ENCODE data around the gene PDE4D. TPM values are rescaled to one million over a fixed set of nuclear protein-coding genes. Genes with fewer than 3 reads are reported as not detected.

PDE4D gene
- total and polyA plus RNA-seq, 2 experiments from 2014 or later: 4.3 to 9.7 TPM

DNA sequence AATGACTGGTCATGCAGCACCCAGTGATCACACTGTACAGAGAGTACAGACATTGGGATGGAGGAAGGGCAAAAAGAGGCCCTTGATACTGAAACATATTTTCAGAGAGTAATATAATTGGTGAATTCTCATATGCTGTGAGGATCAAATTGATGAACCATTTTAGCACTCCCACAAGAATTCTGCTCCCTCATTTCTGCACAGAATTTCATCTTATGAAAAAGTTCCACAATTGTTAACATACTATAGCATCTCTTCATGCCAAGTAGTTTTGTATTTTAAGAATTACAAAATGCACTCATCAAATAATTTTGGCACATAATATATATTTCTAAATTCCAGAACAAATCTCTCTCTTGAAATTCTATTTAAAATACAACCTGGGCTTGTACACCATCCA is 351.2 kb downstream of the PDE4D start:
- Histone ChIP-seq H3K4me3 (no peak overlapping the region), H3K36me3 (ENCODE audit: low read depth) (no peaks in the 10 kb centered on the region), H3K4me1 (ENCODE audit: insufficient read depth) (no peaks in the 10 kb centered on the region), H3K9ac (no peak overlapping the region), H3K9me2 (ENCODE audit: insufficient read depth) (no peaks in the 10 kb centered on the region), H4K20me1 (ENCODE audit: insufficient read depth) (no peaks in the 10 kb centered on the region), H3K79me2 (ENCODE audit: insufficient read depth) (no peaks in the 10 kb centered on the region), H3F3A (ENCODE audit: insufficient read depth) (no peaks in the 10 kb centered on the region), H3K9me3 (ENCODE audit: low read depth) (no peaks in the 10 kb centered on the region), H2AFZ (no peak overlapping the region), H3K27me3 (replicated peaks; ENCODE audit: insufficient read depth) (no peaks in the 10 kb centered on the region), H3K27ac (no peak overlapping the region), H3K4me2 (ENCODE audit: unreplicated experiment) (no peak overlapping the region)
- DNase-seq: no peak
- in situ Hi-C loops (cut with MboI): no loop called here
- TF ChIP-seq EZH2 (IDR thresholded peaks at IDR 0.05; ENCODE audit: insufficient read depth, poor library complexity, severe bottlenecking) (no peak), EZH2phosphoT487 (IDR thresholded peaks at IDR 0.05; ENCODE audit: insufficient read depth, low read depth) (no peak)

DNA sequence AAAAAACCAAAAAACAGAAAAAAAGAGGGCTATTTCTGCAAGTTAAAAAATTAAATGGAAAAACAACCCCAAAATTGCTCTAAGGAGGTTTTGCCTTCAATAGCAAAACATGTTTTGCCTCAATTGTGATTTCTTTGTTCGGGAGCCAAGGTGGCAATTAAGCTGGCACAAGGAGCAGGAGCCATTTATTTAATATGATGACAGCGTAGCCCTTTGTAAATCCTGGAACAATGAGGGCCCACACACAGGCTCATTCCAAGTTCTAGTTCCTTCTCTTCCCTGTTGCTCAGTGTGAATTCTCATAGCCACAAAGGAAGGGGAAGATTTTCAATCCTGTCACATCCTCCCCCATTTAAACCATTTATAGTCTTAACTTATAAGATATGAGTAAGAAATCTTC is 353.2 kb downstream of the PDE4D start:
- no peak for DNase-seq
- Histone ChIP-seq H4K20me1 (ENCODE audit: insufficient read depth) (no peaks in the 10 kb centered on the region), H3K4me1 (ENCODE audit: insufficient read depth) (no peaks in the 10 kb centered on the region), H3F3A (ENCODE audit: insufficient read depth) (no peaks in the 10 kb centered on the region), H3K4me3 (no peak overlapping the region), H3K36me3 (ENCODE audit: low read depth) (no peaks in the 10 kb centered on the region), H3K9me3 (ENCODE audit: low read depth) (no peaks in the 10 kb centered on the region), H3K27ac (no peak overlapping the region), H3K9ac (no peak overlapping the region), H3K79me2 (ENCODE audit: insufficient read depth) (no peaks in the 10 kb centered on the region), H2AFZ (no peak overlapping the region), H3K27me3 (replicated peaks; ENCODE audit: insufficient read depth) (no peaks in the 10 kb centered on the region), H3K9me2 (ENCODE audit: insufficient read depth) (no peaks in the 10 kb centered on the region), H3K4me2 (ENCODE audit: unreplicated experiment) (no peak overlapping the region)
- in situ Hi-C loops (cut with MboI): no loop called here
- WGBS, 2 experiments (ENCODE audit: low coverage in 1 of 2, low lambda C conversion rate in 2 of 2, missing lambda C conversion rate in 2 of 2): 31 to 47% methylated on average over 2 of the region's 2 CpGs
- TF ChIP-seq EZH2 (IDR thresholded peaks at IDR 0.05; ENCODE audit: insufficient read depth, poor library complexity, severe bottlenecking): no peak
- no peak for TF ChIP-seq EZH2phosphoT487 (IDR thresholded peaks at IDR 0.05; ENCODE audit: insufficient read depth, low read depth)

DNA sequence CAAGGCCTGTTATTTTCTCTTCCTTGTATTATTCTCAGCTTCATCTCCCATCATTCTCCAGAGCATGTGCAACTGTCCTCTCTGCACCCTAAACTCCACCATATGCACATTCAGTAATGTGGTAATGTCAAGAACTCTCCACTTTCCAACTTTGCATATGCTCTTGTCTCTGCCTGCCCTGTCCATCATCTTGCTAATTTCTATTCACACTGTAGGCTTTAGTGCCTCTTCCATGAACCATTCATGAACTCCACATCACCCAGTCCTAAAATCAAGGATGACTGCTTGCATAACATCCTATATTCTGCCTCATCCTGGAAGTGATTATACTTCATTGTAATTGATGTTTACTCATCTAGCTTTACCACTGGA is 354.8 kb downstream of the PDE4D start:
- no peaks in the 10 kb centered on the region for H3K9me2 ChIP-seq (ENCODE audit: insufficient read depth)
- H3K4me2 ChIP-seq (ENCODE audit: unreplicated experiment): no peak overlapping the region
- H3K79me2 ChIP-seq (ENCODE audit: insufficient read depth): no peaks in the 10 kb centered on the region
- no peaks in the 10 kb centered on the region for H4K20me1 ChIP-seq (ENCODE audit: insufficient read depth)
- DNase-seq: no peak
- H3F3A ChIP-seq (ENCODE audit: insufficient read depth): no peaks in the 10 kb centered on the region
- H3K27me3 ChIP-seq (replicated peaks; ENCODE audit: insufficient read depth): no peaks in the 10 kb centered on the region
- TF ChIP-seq EZH2phosphoT487 (IDR thresholded peaks at IDR 0.05; ENCODE audit: insufficient read depth, low read depth): no peak
- TF ChIP-seq EZH2 (IDR thresholded peaks at IDR 0.05; ENCODE audit: insufficient read depth, poor library complexity, severe bottlenecking): no peak
- H3K4me3 ChIP-seq: no peak overlapping the region
- H2AFZ ChIP-seq: no peak overlapping the region
- no peak overlapping the region for H3K27ac ChIP-seq
- no peaks in the 10 kb centered on the region for H3K9me3 ChIP-seq (ENCODE audit: low read depth)
- no peaks in the 10 kb centered on the region for H3K4me1 ChIP-seq (ENCODE audit: insufficient read depth)
- in situ Hi-C loops (cut with MboI): no loop called here
- no peak overlapping the region for H3K9ac ChIP-seq
- no peaks in the 10 kb centered on the region for H3K36me3 ChIP-seq (ENCODE audit: low read depth)

DNA sequence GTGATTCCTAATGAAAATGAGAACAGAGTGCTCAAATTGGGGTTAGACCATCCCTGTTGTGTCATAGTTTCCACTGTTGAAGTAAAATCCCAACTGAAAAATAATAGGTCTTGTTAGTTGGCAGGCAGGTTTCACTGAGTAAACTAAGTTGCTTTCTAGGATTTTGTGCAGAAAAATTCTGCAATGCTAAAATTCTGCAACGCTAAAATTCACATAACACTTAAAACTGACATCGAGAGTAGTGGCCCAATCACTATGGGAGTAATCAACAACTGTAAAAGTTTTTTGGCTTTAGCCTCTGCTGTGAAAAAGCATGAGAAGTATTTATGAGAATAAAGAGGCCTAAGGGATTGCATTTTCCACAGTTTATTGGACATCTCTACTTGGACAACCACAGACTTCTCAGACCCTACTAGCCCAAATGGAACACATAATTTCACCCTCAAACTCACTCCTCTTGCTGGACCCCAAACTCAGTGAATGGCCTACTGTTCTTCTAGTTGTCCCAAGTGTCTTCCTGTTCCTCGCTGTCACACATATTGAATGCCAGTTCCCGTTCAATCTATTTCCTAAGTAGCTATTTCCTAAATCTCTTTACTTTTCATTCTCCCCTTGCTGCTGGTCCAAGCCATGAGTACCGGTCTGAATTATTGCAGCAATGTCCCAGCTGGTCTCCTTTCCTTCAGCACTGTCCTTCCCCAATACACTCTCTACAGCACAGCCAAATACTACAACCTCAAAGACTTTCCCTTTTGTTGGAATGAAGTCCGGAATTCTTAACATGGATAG is 355.4 kb downstream of the PDE4D start:
- DNase-seq: no peak
- H3K36me3 ChIP-seq (ENCODE audit: low read depth): no peaks in the 10 kb centered on the region
- H3K27me3 ChIP-seq (replicated peaks; ENCODE audit: insufficient read depth): no peaks in the 10 kb centered on the region
- 56 to 59% methylated on average over 6 of the region's 6 CpGs for WGBS, 2 experiments (ENCODE audit: low coverage in 1 of 2, low lambda C conversion rate in 2 of 2, missing lambda C conversion rate in 2 of 2)
- H2AFZ ChIP-seq: no peak overlapping the region
- H3K9me3 ChIP-seq (ENCODE audit: low read depth): no peaks in the 10 kb centered on the region
- H3K9ac ChIP-seq: no peak overlapping the region
- TF ChIP-seq EZH2phosphoT487 (IDR thresholded peaks at IDR 0.05; ENCODE audit: insufficient read depth, low read depth) (no peak), EZH2 (IDR thresholded peaks at IDR 0.05; ENCODE audit: insufficient read depth, poor library complexity, severe bottlenecking) (no peak)
- H3F3A ChIP-seq (ENCODE audit: insufficient read depth): no peaks in the 10 kb centered on the region
- H4K20me1 ChIP-seq (ENCODE audit: insufficient read depth): no peaks in the 10 kb centered on the region
- in situ Hi-C loops (cut with MboI): no loop called here
- no peak overlapping the region for H3K27ac ChIP-seq
- H3K4me2 ChIP-seq (ENCODE audit: unreplicated experiment): no peak overlapping the region
- H3K79me2 ChIP-seq (ENCODE audit: insufficient read depth): no peaks in the 10 kb centered on the region
- H3K4me1 ChIP-seq (ENCODE audit: insufficient read depth): no peaks in the 10 kb centered on the region
- no peak overlapping the region for H3K4me3 ChIP-seq
- H3K9me2 ChIP-seq (ENCODE audit: insufficient read depth): no peaks in the 10 kb centered on the region

DNA sequence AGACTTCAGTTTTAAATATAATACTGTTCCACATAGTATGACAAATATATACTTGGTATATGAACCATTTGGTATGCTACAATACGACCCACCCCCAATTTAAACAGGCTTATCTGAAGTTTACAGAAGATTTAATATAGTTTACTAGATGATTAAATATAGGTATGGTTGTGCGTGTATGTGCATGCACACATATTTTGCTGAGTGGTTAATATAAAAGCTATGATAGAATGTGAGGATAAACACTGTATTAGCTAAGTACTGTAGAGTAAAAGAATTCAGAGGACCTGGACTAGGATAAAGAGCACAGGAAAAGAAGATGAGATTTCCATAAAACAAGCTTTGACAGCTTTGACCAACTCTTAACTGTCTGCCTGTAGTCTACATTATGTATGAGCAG is 356.7 kb downstream of the PDE4D start:
- WGBS, 2 experiments (ENCODE audit: low coverage in 1 of 2, low lambda C conversion rate in 2 of 2, missing lambda C conversion rate in 2 of 2): 84 to 88% methylated on average over 2 of the region's 2 CpGs
- Histone ChIP-seq H3F3A (ENCODE audit: insufficient read depth) (no peaks in the 10 kb centered on the region), H3K36me3 (ENCODE audit: low read depth) (no peaks in the 10 kb centered on the region), H3K9me2 (ENCODE audit: insufficient read depth) (no peaks in the 10 kb centered on the region), H3K4me1 (ENCODE audit: insufficient read depth) (no peaks in the 10 kb centered on the region), H3K4me2 (ENCODE audit: unreplicated experiment) (no peak overlapping the region), H3K4me3 (no peak overlapping the region), H3K9me3 (ENCODE audit: low read depth) (no peaks in the 10 kb centered on the region), H4K20me1 (ENCODE audit: insufficient read depth) (no peaks in the 10 kb centered on the region), H3K27ac (no peak overlapping the region), H3K27me3 (replicated peaks; ENCODE audit: insufficient read depth) (no peaks in the 10 kb centered on the region), H3K9ac (no peak overlapping the region), H2AFZ (no peak overlapping the region), H3K79me2 (ENCODE audit: insufficient read depth) (no peaks in the 10 kb centered on the region)
- DNase-seq: no peak
- TF ChIP-seq EZH2phosphoT487 (IDR thresholded peaks at IDR 0.05; ENCODE audit: insufficient read depth, low read depth): no peak
- no peak for TF ChIP-seq EZH2 (IDR thresholded peaks at IDR 0.05; ENCODE audit: insufficient read depth, poor library complexity, severe bottlenecking)
- in situ Hi-C loops (cut with MboI): no loop called here

Data from GM23248 (cell line).